HG02938 (cell line): ENCODE data around the gene SPDYE2.
"Not testable (repeated sequence)": the region's sequence is repeated elsewhere in the genome, so short reads cannot be mapped to it uniquely, and the experiment has no call there.

Experiments
- ATAC-seq: cut with Tn5 transposase; IDR thresholded peaks from one replicate; pipeline ENCODE4 v1.9.1; 2021; ENCODE audit warnings: mild to moderate bottlenecking, moderate library complexity; ENCODE audit not compliant: unreplicated experiment

Gene SPDYE2

GRCh38 chr7:102535062-102535615, 15.9 kb upstream of the SPDYE2 start:
- not testable (repeated sequence) for ATAC-seq

GRCh38 chr7:102540604-102541003, 10.4 kb upstream of the SPDYE2 start:
- not testable (repeated sequence) for ATAC-seq

DNA sequence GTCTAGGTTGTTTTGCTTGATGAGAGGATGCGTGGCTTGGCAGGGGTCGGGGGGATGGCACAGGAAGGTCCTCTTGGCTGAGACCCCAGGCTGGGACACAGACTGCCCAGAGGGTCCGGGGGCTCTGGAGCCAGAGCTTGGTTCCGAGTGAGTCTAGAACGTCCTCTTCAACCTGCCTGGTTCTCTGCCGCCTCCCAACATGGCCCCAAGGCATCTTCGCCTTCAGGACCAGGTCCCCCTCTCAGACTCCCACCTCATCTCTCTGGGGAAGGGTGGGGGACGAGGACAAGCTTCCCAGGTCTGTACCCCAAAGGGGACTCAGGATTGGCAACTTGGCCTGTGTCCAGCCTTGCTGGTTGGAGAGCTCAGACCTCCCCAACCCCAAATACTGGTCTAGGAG, 8.9 kb upstream of the SPDYE2 start:
- not testable (repeated sequence) for ATAC-seq

DNA sequence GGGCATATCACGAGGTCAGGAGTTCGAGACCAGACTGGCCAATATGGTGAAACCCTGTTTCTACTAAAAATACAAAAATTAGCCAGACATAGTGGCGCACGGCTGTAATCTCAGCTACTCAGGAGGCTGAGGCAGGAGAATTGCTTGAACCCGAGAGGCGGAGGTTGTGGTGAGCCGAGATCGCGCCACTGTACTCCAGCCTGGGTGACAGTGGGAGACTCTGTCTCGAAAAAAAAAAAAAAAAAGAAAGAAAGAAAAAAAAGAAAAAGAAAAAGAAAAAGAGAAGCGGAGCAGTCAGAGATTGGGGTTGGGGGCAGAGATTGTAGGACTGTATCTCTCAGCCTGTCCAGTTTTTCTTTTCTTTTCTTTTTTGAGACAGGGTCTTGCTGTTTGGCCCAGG, 8.3 kb upstream of the SPDYE2 start:
- not testable (repeated sequence) for ATAC-seq

- not testable (repeated sequence) for ATAC-seq
Observed at GRCh38 chr7:102543596-102543995, 7.4 kb upstream of the SPDYE2 start, which contains the start of gene UPK3BL2. Gene UPK3BL2 (minus strand): TSS chr7:102543696. CDS start chr7:102543636, 60 bp downstream.

DNA sequence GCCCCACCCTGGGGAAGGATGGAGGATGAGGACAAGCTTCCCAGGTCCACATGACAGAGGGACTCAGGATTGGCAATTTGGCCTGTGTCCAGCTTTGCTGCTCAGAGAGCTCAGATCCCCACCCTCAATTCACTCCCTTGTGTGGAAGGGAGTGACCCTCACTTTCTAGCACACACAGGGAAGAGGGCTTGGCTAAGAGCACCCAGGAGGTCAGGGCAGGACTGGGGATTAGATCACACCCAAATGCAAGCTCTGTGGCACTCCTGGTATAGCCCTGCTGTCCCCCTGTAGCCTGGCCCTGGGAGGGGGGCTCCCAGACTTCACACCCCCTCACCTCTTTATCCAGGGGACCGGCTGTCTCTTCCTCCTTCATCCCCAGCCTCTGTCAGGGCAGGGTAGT, 6.7 kb upstream of the SPDYE2 start:
- not testable (repeated sequence) for ATAC-seq

DNA sequence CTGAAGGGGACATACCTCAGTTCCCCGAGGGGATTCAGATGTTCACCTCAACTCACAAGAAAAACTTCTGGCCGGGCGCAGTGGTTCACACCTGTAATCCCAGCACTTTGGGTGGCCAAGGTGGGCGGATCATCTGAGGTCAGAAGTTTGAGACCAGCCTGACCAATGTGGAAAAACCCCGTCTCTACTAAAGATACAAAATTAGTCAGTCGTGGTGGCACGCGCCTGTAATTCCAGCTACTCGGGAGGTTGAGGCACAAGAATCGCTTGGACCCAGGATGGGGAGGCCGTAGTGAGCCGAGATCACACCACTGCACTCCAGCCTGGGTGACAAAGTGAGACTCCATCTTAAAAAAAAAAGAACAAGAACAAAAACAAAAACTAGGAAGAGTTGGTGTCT, 5.7 kb upstream of the SPDYE2 start:
- not testable (repeated sequence) for ATAC-seq

DNA sequence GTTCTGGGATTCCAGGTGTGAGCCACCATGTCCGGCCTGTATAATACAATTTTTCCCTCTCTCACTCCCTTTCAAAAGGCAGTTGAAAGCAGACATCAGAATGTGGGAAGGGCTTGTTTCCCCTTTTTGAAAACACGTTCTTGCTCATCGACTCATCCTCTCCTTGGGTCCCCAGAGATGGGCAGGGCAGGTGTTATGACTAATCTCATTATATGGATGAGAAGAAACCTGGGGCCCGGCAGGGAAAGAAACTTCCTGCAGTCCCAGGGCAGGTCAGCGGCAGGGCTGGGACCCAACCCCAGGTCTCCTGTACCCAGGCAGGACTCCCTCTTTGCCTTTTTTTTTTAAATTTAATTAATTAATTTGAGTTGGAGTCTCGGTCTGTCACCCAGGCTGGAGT, 4.7 kb upstream of the SPDYE2 start:
- ATAC-seq = peak; percentile 77

DNA sequence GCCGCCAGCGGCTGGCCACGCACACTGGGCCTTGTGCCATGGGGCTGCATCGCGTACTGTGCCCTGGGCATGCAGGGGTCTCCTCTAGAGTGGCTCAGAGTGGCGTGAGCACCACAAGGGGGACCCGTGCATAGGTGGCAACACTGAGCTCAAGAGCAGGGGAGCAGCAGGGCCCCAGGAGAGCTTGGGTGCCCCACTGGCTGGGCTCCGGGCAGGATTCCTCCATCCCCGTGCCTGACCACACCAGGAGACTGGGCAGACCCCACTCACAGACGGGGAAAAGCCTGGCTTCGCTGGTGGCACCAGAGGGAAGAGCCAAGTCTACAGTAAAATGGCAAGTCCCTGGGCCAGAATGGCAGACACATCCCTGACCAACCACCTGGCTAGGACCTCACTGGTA, 17.6 kb downstream of the SPDYE2 start:
- ATAC-seq = not testable (repeated sequence)

GRCh38 chr7:102572261-102573239, 21.5 kb downstream of the SPDYE2 start, which contains the start of gene POLR2J3:
Gene POLR2J3 (minus strand): TSS chr7:102572583. CDS start chr7:102572521, 62 bp downstream.
- ATAC-seq = peak; percentile 87

DNA sequence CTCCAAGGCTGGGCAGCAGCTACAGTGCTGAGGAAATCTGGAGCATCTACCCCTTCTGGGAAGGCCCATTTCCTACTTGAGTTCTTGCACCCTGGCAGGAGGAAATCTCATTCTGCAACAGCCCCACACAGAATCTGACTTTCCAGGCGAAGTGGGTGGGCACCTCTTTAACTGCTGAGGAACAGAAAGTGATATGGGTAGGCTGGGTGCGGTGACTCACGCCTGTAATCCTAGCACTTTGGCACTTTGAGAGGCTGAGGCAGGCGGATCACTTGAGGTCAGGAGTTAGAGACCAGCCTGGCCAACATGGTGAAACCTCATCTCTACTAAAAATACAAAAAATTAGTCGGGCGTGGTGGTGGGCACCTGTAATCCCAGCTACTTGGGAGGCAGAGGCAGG, 23.6 kb downstream of the SPDYE2 start:
- ATAC-seq = not testable (repeated sequence)

GRCh38 chr7:102576363-102576762, 25.3 kb downstream of the SPDYE2 start:
- not testable (repeated sequence) for ATAC-seq

DNA sequence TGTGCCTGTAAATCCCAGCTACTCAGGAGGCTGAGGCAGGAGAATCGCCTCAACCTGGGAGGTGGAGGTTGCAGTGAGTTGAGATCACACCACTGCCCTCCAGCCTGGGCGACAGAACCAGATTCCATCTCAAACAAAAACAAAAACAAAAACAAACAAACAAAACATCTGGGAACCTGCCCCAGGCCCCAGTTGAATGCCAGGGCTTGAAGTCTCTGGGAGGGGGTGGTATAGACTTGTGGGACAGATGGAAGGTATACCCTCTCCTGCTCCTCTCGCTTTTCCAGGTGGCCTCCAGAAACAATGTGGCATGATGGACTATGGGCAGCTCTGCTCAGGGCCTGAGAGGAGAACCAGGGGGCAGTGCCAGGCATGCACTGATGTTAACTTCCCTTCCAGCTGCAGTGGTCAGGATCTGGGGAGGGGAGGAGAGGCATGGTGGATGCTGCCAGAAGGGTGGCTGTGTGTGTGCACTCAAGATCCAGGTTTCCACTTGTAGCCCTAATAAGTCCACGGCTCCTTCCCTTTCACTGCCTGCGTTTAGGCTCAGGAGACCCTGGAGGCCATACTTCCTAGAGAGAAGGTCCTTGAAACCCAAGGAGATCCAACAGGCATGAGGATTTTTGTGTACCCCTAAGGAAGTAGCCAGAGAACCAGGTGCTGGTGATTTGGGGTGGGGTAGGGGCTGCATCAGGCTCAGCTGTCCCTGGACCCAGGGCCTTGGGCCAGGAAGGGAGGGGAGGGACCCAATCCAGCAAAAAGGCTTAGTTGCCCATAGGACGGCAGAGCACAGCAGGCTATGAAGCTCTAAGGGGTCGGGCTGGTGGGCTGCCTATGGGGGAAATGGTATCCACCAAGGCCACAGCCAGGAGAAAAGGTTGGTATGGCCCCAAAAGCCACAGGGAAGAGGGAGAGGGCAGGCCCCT, 26.6 kb downstream of the SPDYE2 start:
- ATAC-seq = not testable (repeated sequence)

DNA sequence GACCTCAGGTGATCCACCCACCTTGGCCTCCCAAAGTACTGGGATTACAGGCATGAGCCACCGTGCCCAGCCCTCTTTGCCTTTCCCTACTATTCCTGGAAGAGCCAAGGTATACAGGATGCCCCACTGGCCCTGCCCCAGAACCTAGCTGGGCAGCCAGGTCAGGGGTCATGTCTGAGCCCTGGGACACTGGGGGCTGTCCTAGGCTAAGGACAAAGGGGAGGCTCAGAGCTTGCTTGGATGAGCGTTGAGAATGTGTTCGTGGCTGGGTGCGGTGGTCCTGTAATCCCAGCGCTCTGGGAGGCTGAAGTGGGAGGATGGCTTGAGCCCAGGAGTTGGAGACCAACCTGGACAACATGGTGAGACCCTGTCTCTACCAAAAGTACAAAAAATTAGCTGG, 27.5 kb downstream of the SPDYE2 start:
- ATAC-seq = not testable (repeated sequence)

DNA sequence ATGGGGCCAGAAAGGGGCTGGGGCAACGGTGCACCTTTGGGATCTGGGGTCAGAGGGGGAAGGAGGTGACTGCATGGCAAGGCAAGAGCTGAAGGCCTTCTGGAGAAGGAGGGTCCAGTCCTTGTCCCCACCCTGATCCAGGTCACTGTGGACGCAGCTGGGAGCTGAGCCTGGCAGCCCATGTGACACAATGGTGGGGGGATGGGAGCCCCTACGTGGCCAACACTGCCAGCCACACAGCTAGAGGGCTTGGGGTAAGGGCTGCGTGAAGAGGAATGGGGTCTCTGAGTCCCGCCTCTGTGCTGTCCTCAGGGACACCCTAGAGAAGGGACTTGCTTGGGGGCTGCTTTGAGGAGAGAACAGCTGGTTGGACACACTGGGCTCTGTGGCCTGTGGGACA, 30.7 kb downstream of the SPDYE2 start:
- ATAC-seq = not testable (repeated sequence)

GRCh38 chr7:102583495-102583894, 32.5 kb downstream of the SPDYE2 start:
- not testable (repeated sequence) for ATAC-seq

DNA sequence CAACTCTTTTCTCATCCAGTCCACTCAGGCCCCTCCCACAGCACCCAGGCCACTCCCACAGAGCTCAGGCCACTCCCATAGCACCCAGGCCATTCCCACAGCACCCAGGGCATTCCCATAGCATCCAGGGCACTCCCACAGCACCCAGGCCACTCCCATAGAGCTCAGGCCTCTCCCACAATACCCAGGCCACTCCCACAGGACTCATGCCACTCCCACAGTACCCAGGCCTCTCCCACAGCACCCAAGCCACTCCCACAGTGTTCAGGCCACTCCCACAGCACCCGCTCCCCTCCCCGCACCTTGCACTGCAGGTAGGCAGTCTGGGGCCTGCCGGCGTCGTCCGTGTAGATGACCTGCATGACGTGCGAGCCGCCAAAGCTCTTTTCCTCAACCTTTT, 38.8 kb downstream of the SPDYE2 start:
- ATAC-seq = peak; percentile 41

DNA sequence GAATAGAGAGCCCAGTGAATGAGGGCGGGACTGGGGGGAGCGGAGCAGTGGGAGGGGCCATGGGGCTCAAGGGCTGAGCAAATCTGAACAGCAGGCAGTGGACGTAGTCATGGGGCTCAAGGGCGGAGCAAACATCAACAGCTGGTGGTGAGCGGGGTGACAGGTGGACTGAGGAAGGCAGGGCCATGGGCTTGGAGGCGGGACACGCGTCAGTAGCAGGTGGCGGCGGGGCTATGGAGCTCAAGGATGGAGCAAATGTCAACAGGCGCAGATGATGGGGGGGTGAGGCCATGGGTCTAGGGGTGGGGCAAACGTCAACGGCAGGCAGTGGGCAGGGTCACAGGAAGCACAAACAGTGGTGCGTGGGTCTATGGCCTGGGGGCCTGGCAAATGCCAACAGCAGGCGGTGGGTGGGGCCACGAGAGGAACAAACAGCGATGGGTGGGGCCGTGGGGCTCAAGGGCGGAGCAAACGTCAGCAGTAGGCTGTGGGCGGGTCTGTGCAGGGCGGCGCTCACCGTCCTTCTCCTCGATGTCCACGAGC, 41.5 kb downstream of the SPDYE2 start:
- ATAC-seq = peak; percentile 46

- peak; percentile 34 for ATAC-seq
Observed at GRCh38 chr7:102593637-102594334, 42.8 kb downstream of the SPDYE2 start.

DNA sequence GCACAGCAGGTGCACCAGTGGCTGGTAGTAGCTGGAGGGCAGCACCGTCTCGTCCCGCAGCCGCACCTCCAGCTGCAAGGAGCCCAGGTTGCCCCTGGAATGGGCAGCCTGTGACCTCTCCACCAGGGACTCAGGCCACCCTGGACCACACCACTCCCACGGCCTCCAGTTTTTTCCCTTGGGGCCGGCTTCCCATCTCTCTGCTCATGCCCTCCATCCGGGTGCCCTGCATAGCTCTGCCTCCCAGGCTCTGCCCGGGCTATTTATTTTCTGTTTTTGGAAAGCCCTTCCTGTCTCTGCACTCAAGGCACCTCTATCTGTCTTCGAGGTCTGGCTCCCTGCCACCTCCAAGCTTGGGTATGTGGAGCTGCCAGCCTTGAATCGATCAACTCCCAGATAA, 45.0 kb downstream of the SPDYE2 start:
- not testable (repeated sequence) for ATAC-seq
